Measurements from ENCODE around the gene TRPV4. TPM values are rescaled to one million over a fixed set of nuclear protein-coding genes. Genes with fewer than 3 reads are reported as not detected.

TRPV4 gene
- total RNA-seq, 2 experiments from 2014 or later: 2.1 TPM; not detected in 1

GRCh38 chr12:109798691-109799090 lies 34.5 kb downstream of the TRPV4 start:
- H3K36me3 ChIP-seq (ENCODE audit: insufficient read depth, low read length): no peaks in the 10 kb centered on the region
- H3K79me2 ChIP-seq (ENCODE audit: insufficient read depth, low read depth, low read length): no peaks in the 10 kb centered on the region
- H3K9me2 ChIP-seq (ENCODE audit: insufficient read depth, low read length): no peaks in the 10 kb centered on the region
- H2AFZ ChIP-seq (ENCODE audit: low read length): no peak overlapping the region
- no peaks in the 10 kb centered on the region for H3K9me3 ChIP-seq (ENCODE audit: low read length)
- no peak overlapping the region for H3K27ac ChIP-seq (ENCODE audit: low read depth, low read length, poor library complexity, severe bottlenecking)
- no TSS peak for BruUV-seq (replicated peaks)
- POLR2A ChIA-PET: interaction anchor here (0.5 kb wide), 1 partner anchor 1269 kb away, joined by 3 read pairs; no protein-coding TSS in a partner anchor
- no peak for DNase-seq (ENCODE audit: low spot score)
- TF ChIP-seq EZH2phosphoT487 (IDR thresholded peaks at IDR 0.05; ENCODE audit: borderline replicate concordance, low read depth, low read length): no peak
- CTCF ChIA-PET (ENCODE audit: unreplicated experiment): no interaction called here
- no peaks in the 10 kb centered on the region for H3K4me1 ChIP-seq (ENCODE audit: insufficient read depth, low read length, poor library complexity, severe bottlenecking)
- no peaks in the 10 kb centered on the region for H4K20me1 ChIP-seq (ENCODE audit: insufficient read depth, low read length)
- H3K4me3 ChIP-seq (ENCODE audit: low read depth, low read length, poor library complexity, severe bottlenecking): no peak overlapping the region
- no peak overlapping the region for H3K4me2 ChIP-seq (ENCODE audit: low read length)
- intact Hi-C loops (cut with micrococcal nuclease; ENCODE audit: unreplicated experiment): no loop called here

GRCh38 chr12:109797905-109798669 lies 35.1 kb downstream of the TRPV4 start:
- Histone ChIP-seq H3K9me2 (ENCODE audit: insufficient read depth, low read length) (no peaks in the 10 kb centered on the region), H3K4me1 (ENCODE audit: insufficient read depth, low read length, poor library complexity, severe bottlenecking) (no peaks in the 10 kb centered on the region), H3K27ac (ENCODE audit: low read depth, low read length, poor library complexity, severe bottlenecking) (no peak overlapping the region), H3K4me3 (ENCODE audit: low read depth, low read length, poor library complexity, severe bottlenecking) (no peak overlapping the region), H3K4me2 (ENCODE audit: low read length) (no peak overlapping the region), H2AFZ (ENCODE audit: low read length) (no peak overlapping the region), H3K79me2 (ENCODE audit: insufficient read depth, low read depth, low read length) (no peaks in the 10 kb centered on the region), H3K36me3 (ENCODE audit: insufficient read depth, low read length) (no peaks in the 10 kb centered on the region), H4K20me1 (ENCODE audit: insufficient read depth, low read length) (no peaks in the 10 kb centered on the region), H3K9me3 (ENCODE audit: low read length) (no peaks in the 10 kb centered on the region)
- intact Hi-C loops (cut with micrococcal nuclease; ENCODE audit: unreplicated experiment): no loop called here
- no TSS peak for BruUV-seq (replicated peaks)
- ChIA-PET CTCF (ENCODE audit: unreplicated experiment) (no interaction called here), POLR2A (interaction anchor here (0.5 kb wide), 1 partner anchor 1268 kb away, joined by 3 read pairs; no protein-coding TSS in a partner anchor)
- DNase-seq (ENCODE audit: low spot score): peak; percentile 21
- TF ChIP-seq EZH2phosphoT487 (IDR thresholded peaks at IDR 0.05; ENCODE audit: borderline replicate concordance, low read depth, low read length) (no peak), CTCF (conservative IDR thresholded peaks at IDR 0.05; ENCODE audit: low read length) (peak; percentile 72)

- no peak overlapping the region for H3K4me3 ChIP-seq (ENCODE audit: low read depth, low read length, poor library complexity, severe bottlenecking)
- H3K4me1 ChIP-seq (ENCODE audit: insufficient read depth, low read length, poor library complexity, severe bottlenecking): no peaks in the 10 kb centered on the region
- POLR2A ChIA-PET: interaction anchor here (0.7 kb wide), 1 partner anchor 353 kb away, joined by 3 read pairs; no protein-coding TSS in a partner anchor
- no peaks in the 10 kb centered on the region for H3K9me2 ChIP-seq (ENCODE audit: insufficient read depth, low read length)
- DNase-seq (ENCODE audit: low spot score): no peak
- no peaks in the 10 kb centered on the region for H3K9me3 ChIP-seq (ENCODE audit: low read length)
- TF ChIP-seq EZH2phosphoT487 (IDR thresholded peaks at IDR 0.05; ENCODE audit: borderline replicate concordance, low read depth, low read length): no peak
- TF ChIP-seq CTCF (conservative IDR thresholded peaks at IDR 0.05; ENCODE audit: low read length): no peak
- H4K20me1 ChIP-seq (ENCODE audit: insufficient read depth, low read length): no peaks in the 10 kb centered on the region
- intact Hi-C loops (cut with micrococcal nuclease; ENCODE audit: unreplicated experiment): no loop called here
- CTCF ChIA-PET (ENCODE audit: unreplicated experiment): interaction anchor here (0.5 kb wide), 1 partner anchor 23 kb away, joined by 3 read pairs; no protein-coding TSS in a partner anchor
- no peak overlapping the region for H3K27ac ChIP-seq (ENCODE audit: low read depth, low read length, poor library complexity, severe bottlenecking)
- no TSS peak for BruUV-seq (replicated peaks)
- no peak overlapping the region for H2AFZ ChIP-seq (ENCODE audit: low read length)
- no peaks in the 10 kb centered on the region for H3K36me3 ChIP-seq (ENCODE audit: insufficient read depth, low read length)
- no peak overlapping the region for H3K4me2 ChIP-seq (ENCODE audit: low read length)
- no peaks in the 10 kb centered on the region for H3K79me2 ChIP-seq (ENCODE audit: insufficient read depth, low read depth, low read length)
Observed at GRCh38 chr12:109796057-109796456, 37.1 kb downstream of the TRPV4 start.

Data from OCI-LY7 (cell line).